ENCODE measurements around the gene ZNF446. TPM values are rescaled to one million over a fixed set of nuclear protein-coding genes. Genes with fewer than 3 reads are reported as not detected.

Gene ZNF446
- total RNA-seq, 1 donor from 2014 or later: 2.4 TPM

DNA sequence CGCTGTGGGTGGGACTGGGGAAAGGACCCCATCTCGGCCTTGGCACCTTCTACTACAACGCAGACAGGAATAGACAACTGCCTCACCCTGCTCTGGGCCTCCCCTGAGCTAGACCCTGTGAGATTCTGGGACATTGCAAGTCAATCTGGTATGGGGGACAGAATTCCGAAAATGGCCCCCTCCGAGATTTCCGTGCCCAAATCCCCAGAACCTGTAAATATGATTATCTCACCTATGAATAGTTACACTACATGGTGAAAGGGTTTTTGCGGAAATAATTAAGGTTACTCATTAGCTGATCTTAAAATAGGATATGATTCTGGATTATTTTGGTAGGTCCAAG is 44.1 kb downstream of the ZNF446 start:
- Histone ChIP-seq H3K4me3 (ENCODE audit: low read depth, low read length) (peak overlapping the region; percentile 73), H3K27me3 (ENCODE audit: control insufficient read depth, insufficient read depth, low read length) (no peaks in the 10 kb centered on the region), H3K36me3 (ENCODE audit: control insufficient read depth, insufficient read depth, low read length) (peaks cover 2% of the 10 kb centered on the region)
- FAIRE-seq: no peak
- TF ChIP-seq, protein P1, sequence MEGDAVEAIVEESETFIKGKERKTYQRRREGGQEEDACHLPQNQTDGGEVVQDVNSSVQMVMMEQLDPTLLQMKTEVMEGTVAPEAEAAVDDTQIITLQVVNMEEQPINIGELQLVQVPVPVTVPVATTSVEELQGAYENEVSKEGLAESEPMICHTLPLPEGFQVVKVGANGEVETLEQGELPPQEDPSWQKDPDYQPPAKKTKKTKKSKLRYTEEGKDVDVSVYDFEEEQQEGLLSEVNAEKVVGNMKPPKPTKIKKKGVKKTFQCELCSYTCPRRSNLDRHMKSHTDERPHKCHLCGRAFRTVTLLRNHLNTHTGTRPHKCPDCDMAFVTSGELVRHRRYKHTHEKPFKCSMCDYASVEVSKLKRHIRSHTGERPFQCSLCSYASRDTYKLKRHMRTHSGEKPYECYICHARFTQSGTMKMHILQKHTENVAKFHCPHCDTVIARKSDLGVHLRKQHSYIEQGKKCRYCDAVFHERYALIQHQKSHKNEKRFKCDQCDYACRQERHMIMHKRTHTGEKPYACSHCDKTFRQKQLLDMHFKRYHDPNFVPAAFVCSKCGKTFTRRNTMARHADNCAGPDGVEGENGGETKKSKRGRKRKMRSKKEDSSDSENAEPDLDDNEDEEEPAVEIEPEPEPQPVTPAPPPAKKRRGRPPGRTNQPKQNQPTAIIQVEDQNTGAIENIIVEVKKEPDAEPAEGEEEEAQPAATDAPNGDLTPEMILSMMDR (IDR thresholded peaks at IDR 0.05; ENCODE audit: insufficient read depth, low read length, severe bottlenecking): no peak
- DNase-seq (ENCODE audit: low read depth): no peak

DNA sequence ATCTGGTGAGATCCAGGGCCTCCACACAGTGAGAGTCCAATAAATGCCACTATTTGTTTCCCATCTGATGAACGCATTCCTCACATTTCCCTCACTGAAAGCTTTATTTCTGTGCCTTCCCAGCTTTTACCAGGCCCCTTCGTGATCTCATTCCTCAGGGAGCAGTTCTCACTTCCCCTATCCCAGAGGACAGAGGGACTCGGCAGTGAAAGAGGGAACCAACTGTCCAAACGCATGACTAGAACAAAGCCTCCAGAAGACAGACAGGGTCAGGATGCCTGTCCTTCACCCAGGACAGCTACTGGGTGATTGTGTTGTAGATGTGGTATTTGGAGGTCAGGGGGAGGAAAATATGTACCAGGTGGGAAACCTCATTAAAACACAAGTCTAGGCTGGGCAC is 45.5 kb downstream of the ZNF446 start:
- no peak for DNase-seq (ENCODE audit: low read depth)
- TF ChIP-seq, protein P1 (IDR thresholded peaks at IDR 0.05; ENCODE audit: insufficient read depth, low read length, severe bottlenecking): no peak
- no peak for FAIRE-seq
- Histone ChIP-seq H3K4me3 (ENCODE audit: low read depth, low read length) (no peak overlapping the region), H3K36me3 (ENCODE audit: control insufficient read depth, insufficient read depth, low read length) (peaks cover 2% of the 10 kb centered on the region), H3K27me3 (ENCODE audit: control insufficient read depth, insufficient read depth, low read length) (no peaks in the 10 kb centered on the region)

DNA sequence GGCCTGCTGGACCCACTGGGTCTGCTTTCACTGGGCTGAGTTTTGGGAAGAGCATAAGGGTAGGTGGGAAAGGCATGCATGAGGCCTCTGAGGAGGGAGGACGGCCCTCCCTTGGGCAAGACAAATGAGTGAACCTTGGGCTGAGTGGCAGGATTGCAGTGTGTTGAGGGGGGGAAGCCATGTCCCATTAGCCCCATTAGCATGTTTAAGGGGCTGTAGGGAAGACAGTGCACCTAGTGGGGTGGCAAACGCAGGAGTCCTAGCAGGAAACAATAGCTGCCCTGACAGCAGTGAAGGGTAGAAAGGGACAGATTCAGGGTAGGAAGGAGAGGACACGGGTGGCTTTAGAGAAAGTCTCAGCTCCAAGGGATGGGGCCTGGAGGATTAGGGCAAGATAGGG is 46.6 kb downstream of the ZNF446 start:
- TF ChIP-seq, protein P1 (IDR thresholded peaks at IDR 0.05; ENCODE audit: insufficient read depth, low read length, severe bottlenecking): no peak
- no peaks in the 10 kb centered on the region for H3K27me3 ChIP-seq (ENCODE audit: control insufficient read depth, insufficient read depth, low read length)
- H3K36me3 ChIP-seq (ENCODE audit: control insufficient read depth, insufficient read depth, low read length): no peaks in the 10 kb centered on the region
- FAIRE-seq (no peak), DNase-seq (ENCODE audit: low read depth) (no peak)
- H3K4me3 ChIP-seq (ENCODE audit: low read depth, low read length): no peak overlapping the region

DNA sequence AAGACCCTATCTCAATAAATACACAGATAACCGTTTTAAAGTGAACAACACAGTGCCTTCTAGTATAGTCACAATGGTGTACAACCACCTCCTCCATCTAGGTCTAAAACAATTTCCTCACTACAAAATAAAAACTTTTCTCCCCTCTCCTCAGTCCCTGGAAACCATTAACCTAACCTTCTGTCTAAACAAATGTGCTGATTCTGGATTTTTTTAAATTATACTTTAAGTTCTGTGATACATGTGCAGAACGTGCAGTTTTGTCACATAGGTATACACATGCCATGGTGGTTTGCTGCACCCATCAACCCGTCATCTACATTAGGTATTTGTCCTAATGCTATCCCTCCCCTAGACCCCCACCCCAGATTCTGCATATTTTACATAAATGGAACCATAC is 53.3 kb downstream of the ZNF446 start:
- no peaks in the 10 kb centered on the region for H3K36me3 ChIP-seq (ENCODE audit: control insufficient read depth, insufficient read depth, low read length)
- no peaks in the 10 kb centered on the region for H3K27me3 ChIP-seq (ENCODE audit: control insufficient read depth, insufficient read depth, low read length)
- H3K4me3 ChIP-seq (ENCODE audit: low read depth, low read length): no peak overlapping the region
- FAIRE-seq: no peak
- DNase-seq (ENCODE audit: low read depth): no peak
- TF ChIP-seq, protein P1 (IDR thresholded peaks at IDR 0.05; ENCODE audit: insufficient read depth, low read length, severe bottlenecking): no peak

Other genes with a start within 250 kb of the ZNF446 start
- gene ZNF544, start 247.4 kb upstream of the ZNF446 start, total RNA-seq: 55.8 and 65.8 TPM in 2 replicates
- gene ZNF8, start 197.4 kb upstream of the ZNF446 start, total RNA-seq: 2.3 and 2.4 TPM in 2 replicates
- 50.7 and 59.2 TPM in 2 replicates for gene ERVK3-1, start 171.0 kb upstream of the ZNF446 start, total RNA-seq
- 1.8 and 2.2 TPM in 2 replicates for gene ZSCAN22, start 149.4 kb upstream of the ZNF446 start, total RNA-seq
- 2.1 and 4.7 TPM in 2 replicates for gene A1BG, start 122.9 kb upstream of the ZNF446 start, total RNA-seq
- 0.53 and 2.2 TPM in 2 replicates for gene ZNF497, start 113.6 kb upstream of the ZNF446 start, total RNA-seq
- 2.4 and 2.6 TPM in 2 replicates for gene ZNF837, start 95.3 kb upstream of the ZNF446 start, total RNA-seq
- 3,518 and 4,823 TPM in 2 replicates for gene RPS5, start 89.1 kb upstream of the ZNF446 start, total RNA-seq
- 0.79 and 1.9 TPM in 2 replicates for gene RNF225, start 80.7 kb upstream of the ZNF446 start, total RNA-seq
- gene ZNF584, start 67.7 kb upstream of the ZNF446 start, total RNA-seq: 8.2 and 9.7 TPM in 2 replicates
- gene ZNF132, start 36.2 kb upstream of the ZNF446 start, total RNA-seq: 5.5 and 5.8 TPM in 2 replicates
- 8.8 and 10.8 TPM in 2 replicates for gene ZNF324B, start 24.7 kb upstream of the ZNF446 start, total RNA-seq
- 9.7 and 10.5 TPM in 2 replicates for gene ZNF324, start 9.3 kb upstream of the ZNF446 start, total RNA-seq
- gene SLC27A5, start 35.6 kb downstream of the ZNF446 start, total RNA-seq: 11.1 and 28.8 TPM in 2 replicates
- gene ZBTB45, start 43.5 kb downstream of the ZNF446 start, total RNA-seq: 3.4 and 5.1 TPM in 2 replicates
- gene TRIM28, start 67.7 kb downstream of the ZNF446 start, total RNA-seq: 270 and 277 TPM in 2 replicates
- gene CHMP2A, start 78.8 kb downstream of the ZNF446 start, total RNA-seq: 166 and 219 TPM in 2 replicates
- 128 and 159 TPM in 2 replicates for gene UBE2M, start 82.3 kb downstream of the ZNF446 start, total RNA-seq
- gene MZF1, start 97.0 kb downstream of the ZNF446 start, total RNA-seq: 14.7 and 17.8 TPM in 2 replicates